Eye (tissue), 1 donor: ENCODE results near the gene TRIO.

Experiments
- DNase-seq: peaks from one replicate; pipeline ENCODE4 v3.0.0-alpha.2; 2015

The TRIO gene

GRCh38 chr5:14171046-14171445 is 27.9 kb downstream of the TRIO start:
- DNase-seq, result no peak

- no peak for DNase-seq
These were observed 28.5 kb downstream of the TRIO start for GRCh38 chr5:14171621-14172020.

DNA sequence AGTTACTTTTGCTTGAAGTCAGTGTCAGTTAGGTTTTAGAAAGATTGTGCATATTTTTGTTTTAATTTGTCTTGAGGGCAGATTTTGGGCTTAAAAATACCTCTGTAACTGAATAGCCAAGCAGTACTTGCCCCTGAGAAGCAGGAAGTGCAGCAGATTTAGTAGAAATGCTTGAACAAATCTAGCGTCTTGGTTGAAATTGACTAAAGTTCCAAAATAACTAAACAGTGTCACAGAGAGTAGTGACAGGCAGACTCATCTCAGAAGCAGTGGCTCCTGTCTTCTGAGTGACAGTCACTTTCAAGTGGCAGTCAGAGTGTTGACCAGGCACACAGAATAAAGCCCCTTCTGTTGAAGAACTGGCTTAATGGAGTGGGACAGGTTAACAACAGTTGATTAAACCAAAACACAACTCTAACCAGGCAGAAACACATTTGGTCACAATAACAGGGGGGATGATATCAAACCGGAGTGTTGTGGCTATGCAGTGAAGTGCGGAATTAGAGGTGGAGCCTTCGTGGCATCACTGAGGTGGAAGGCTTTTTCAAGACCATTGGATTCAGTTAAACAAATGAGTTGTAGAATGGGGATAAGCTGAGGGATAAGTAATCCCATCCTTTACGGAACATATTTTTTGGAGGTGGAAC is 29.1 kb downstream of the TRIO start:
- DNase-seq, result peak; percentile 81

DNA sequence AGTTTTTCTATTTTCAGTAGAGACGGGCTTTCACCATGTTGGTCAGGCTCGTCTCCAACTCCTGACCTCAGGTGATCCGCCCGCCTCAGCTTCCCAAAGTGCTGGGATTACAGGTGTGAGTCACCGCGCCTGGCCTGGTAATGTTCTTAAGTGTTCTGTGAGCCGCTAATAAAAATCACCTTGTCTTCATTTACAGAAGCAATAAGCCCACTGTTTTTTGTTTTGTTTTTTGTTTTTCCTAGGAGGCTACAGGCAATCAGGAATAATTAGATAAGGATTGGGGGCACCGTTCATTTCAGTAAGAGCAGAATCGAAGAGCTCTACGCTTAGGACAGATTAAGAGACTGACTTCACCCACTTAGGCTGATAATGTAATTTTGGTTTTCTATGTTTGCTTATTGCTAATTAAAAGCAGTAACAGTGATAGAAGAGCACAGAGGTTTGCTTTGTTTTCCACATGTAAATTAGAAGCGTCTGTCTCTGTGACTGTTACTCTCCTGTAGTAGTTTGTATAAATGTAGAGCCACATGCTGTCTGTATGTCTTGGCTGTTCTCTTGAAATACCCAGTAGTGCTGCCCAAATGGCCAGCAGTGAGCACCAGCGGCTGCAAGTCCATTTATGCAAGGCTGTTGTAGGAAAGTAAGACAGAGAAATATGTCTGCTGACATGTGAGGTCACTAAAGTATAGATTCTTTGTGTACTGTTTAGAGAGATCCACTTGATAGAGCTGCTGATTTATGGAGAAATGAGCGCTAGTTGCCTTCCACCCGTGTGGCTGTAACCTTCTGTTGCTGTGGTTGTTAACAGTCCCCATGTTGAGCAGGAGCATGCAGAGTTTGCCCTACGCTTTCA is 30.5 kb downstream of the TRIO start:
- DNase-seq, result no peak

GRCh38 chr5:14174230-14174636 is 31.1 kb downstream of the TRIO start:
- DNase-seq, result no peak

GRCh38 chr5:14175381-14175780 is 32.2 kb downstream of the TRIO start:
- no peak for DNase-seq

DNA sequence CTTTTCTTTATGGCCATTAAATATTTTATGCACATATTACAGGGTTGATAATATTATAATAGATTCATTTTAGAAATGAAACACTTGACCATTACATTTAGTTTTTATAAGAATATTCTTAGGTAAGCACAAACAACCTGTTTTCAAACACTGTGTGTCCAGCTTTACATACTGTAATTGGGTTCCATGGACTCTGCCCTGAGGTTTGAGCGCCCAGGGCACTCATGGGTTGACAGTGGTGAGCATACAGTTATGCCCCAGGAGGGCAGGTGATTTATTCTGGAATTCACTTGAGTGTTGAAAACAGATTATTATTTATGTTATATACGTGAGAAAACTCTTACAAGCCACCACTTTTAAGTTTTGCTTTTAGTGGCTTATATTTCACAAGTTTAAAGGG is 33.7 kb downstream of the TRIO start:
- no peak for DNase-seq

- DNase-seq, result no peak
These were observed 34.5 kb downstream of the TRIO start for GRCh38 chr5:14177634-14178033.

DNA sequence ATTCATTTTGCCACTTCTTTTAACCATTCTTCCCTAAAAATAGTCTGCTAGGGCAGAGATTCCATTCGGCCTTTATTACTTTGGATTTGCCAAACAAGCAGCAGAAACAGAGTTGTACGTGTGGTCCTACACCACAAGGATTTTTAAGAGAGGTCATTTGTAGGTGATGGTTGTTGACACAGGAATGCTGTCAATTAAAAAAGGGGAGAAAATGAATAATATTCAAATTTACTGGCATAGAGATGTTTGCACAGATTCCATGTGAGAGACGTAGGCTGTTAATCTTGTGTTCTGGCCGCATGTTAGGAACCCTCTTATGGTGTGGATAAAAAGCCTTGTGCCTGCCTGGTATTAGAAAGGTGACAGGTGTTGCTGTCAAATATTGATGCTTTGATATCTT is 34.9 kb downstream of the TRIO start:
- no peak for DNase-seq

GRCh38 chr5:14178671-14179211 is 35.6 kb downstream of the TRIO start:
- DNase-seq, result no peak

- no peak for DNase-seq
These were observed 36.3 kb downstream of the TRIO start for GRCh38 chr5:14179446-14179845.

- DNase-seq, result no peak
These were observed 37.3 kb downstream of the TRIO start for GRCh38 chr5:14180437-14180836.

- DNase-seq, result no peak
These were observed 38.3 kb downstream of the TRIO start for GRCh38 chr5:14181299-14181968.

DNA sequence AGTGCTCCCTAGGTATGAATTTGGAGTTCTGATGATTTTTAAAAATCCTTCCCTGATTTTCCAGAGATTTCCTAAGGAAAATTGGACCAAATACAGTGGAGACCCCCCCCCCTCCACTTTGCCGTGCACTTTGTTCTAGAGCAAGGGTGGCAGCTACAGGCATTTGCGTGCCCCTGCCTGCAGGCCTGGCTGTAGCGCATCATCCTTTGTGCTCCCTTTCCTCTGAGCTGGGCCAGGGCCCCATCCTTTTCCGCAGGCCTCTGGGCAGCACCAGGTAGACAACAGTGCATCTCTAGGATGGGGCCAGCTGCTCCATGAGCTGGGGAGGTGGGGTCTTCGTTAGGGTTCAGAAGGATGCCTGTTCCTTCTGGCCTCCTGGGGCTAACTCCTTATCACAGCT is 39.6 kb downstream of the TRIO start:
- DNase-seq, result no peak

GRCh38 chr5:14183187-14183939 is 40.2 kb downstream of the TRIO start:
- no peak for DNase-seq

DNA sequence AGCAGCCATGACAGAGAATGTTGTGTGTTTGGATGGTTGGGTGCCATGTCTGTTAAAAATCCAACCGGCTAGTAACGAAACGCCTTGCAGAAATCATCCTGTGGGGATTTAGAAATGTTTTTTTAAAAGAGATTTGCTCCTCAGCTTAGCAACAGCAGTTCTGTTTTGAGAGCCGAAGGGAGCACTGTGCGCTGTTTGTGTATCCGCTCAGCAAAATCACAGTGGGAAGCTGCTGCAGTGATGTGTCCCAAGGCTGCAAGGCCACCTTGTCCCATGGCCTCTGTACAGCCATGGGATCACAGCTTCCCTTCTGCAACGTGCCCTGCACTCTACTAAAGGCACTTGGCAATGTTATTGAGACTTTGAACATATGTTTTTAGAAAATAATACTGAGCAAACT is 40.9 kb downstream of the TRIO start:
- DNase-seq, result no peak

DNA sequence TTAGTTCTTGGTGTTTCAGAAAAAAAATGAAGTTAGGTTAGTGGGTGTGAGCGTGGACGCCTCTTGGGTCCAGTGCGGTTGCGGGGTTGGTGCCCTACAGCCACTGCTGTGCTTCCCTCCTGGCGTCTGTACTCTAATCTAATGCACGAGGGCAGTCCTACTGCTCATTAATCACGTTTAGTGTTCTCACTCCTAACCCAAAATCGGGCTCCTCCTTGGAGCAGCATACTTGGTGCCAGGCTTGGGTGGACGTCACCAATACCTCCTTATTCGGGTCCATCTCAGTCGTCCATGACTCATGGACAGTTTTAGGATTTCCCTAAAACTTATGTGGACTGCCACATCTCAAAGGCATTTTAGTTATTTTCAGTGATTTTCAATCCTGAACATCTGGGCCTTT is 41.6 kb downstream of the TRIO start:
- DNase-seq, result no peak

- DNase-seq, result no peak
These were observed 42.4 kb downstream of the TRIO start for GRCh38 chr5:14185326-14186058.

- no peak for DNase-seq
These were observed 43.1 kb downstream of the TRIO start for GRCh38 chr5:14186059-14186830.

- DNase-seq, result no peak
These were observed 44.0 kb downstream of the TRIO start for GRCh38 chr5:14187157-14187556.

DNA sequence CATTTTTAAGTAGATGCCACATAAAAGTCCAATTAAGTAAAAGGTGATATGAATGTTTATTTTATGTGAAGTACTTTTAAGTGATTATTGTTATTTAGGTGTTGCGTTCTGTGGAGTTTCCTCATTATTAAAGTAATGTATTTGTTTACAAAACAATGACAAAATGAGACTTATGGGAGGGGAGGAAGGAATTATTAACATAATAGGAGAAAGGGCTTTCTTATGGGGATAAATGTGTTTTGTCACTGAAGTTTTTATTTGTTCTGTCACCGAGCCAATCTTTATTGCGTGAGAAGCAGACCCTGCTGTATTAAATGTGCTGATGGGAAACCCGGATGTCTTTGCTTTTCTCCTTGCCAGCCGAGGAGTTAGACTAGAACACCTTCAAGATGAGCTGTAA is 44.5 kb downstream of the TRIO start:
- DNase-seq, result no peak
